BLaER1 (cell line): ENCODE measurements around the gene BMPR1A.
A peak's percentile ranks its signal among the peaks of the same experiment; 100 is the strongest.

ENCODE experiments used
- H3K27ac ChIP-seq: shearing (Covaris generic); formaldehyde crosslinking; 2 replicates; pipeline ENCODE4 v1.8.1; 2022
- H3K27me3 ChIP-seq: shearing (Covaris generic); formaldehyde crosslinking; 2 replicates; pipeline ENCODE4 v1.8.1; 2022
- H3K36me3 ChIP-seq: shearing (Covaris generic); formaldehyde crosslinking; 2 replicates; pipeline ENCODE4 v1.8.1; 2022
- H3K4me1 ChIP-seq: shearing (Covaris generic); formaldehyde crosslinking; 2 replicates; pipeline ENCODE4 v1.8.1; 2022
- H3K4me2 ChIP-seq: shearing (Covaris generic); formaldehyde crosslinking; 2 replicates; pipeline ENCODE4 v1.8.1; 2022
- H3K4me3 ChIP-seq: shearing (Covaris generic); formaldehyde crosslinking; 2 replicates; pipeline ENCODE4 v1.8.1; 2022
- H3K9ac ChIP-seq: shearing (Covaris generic); formaldehyde crosslinking; 2 replicates; pipeline ENCODE4 v1.8.1; 2022
- H3K9me3 ChIP-seq: shearing (Covaris generic); formaldehyde crosslinking; 2 replicates; pipeline ENCODE4 v1.8.1; 2022
- H4K20me1 ChIP-seq: shearing (Covaris generic); formaldehyde crosslinking; 2 replicates; pipeline ENCODE4 v1.8.1; 2022
- Cebpa-rat ChIP-seq: shearing (Covaris generic); IDR thresholded peaks from 2 replicates; pipeline ENCODE4 v1.8.1; 2022

The BMPR1A gene

GRCh38 chr10:86962981-86963310 is 206.5 kb downstream of the BMPR1A start:
- Histone ChIP-seq H3K9ac (no peak overlapping the region), H3K4me2 (no peak overlapping the region), H3K9me3 (no peaks in the 10 kb centered on the region), H3K27ac (no peak overlapping the region), H4K20me1 (no peaks in the 10 kb centered on the region), H3K36me3 (no peaks in the 10 kb centered on the region), H3K27me3 (peaks cover 6% of the 10 kb centered on the region), H3K4me3 (no peak overlapping the region), H3K4me1 (peaks cover 27% of the 10 kb centered on the region)
- TF ChIP-seq Cebpa-rat = no peak

GRCh38 chr10:86963341-86963919 is 207.0 kb downstream of the BMPR1A start:
- no peak overlapping the region for H3K27ac ChIP-seq
- H3K36me3 ChIP-seq = no peaks in the 10 kb centered on the region
- H4K20me1 ChIP-seq = no peaks in the 10 kb centered on the region
- H3K27me3 ChIP-seq = peaks cover 10% of the 10 kb centered on the region
- H3K9ac ChIP-seq = no peak overlapping the region
- H3K9me3 ChIP-seq = no peaks in the 10 kb centered on the region
- no peak for TF ChIP-seq Cebpa-rat
- no peak overlapping the region for H3K4me3 ChIP-seq
- H3K4me1 ChIP-seq = peaks cover 25% of the 10 kb centered on the region
- no peak overlapping the region for H3K4me2 ChIP-seq

GRCh38 chr10:86964061-86964846 is 207.8 kb downstream of the BMPR1A start:
- peaks cover 25% of the 10 kb centered on the region for H3K4me1 ChIP-seq
- H3K4me3 ChIP-seq = no peak overlapping the region
- no peak overlapping the region for H3K9ac ChIP-seq
- peak overlapping the region; percentile 43 for H3K4me2 ChIP-seq
- no peak for TF ChIP-seq Cebpa-rat
- no peak overlapping the region for H3K27ac ChIP-seq
- no peaks in the 10 kb centered on the region for H3K36me3 ChIP-seq
- no peaks in the 10 kb centered on the region for H3K9me3 ChIP-seq
- no peaks in the 10 kb centered on the region for H4K20me1 ChIP-seq
- peaks cover 19% of the 10 kb centered on the region for H3K27me3 ChIP-seq

GRCh38 chr10:86964847-86965190 is 208.4 kb downstream of the BMPR1A start:
- H3K4me3 ChIP-seq = no peak overlapping the region
- no peaks in the 10 kb centered on the region for H3K36me3 ChIP-seq
- no peak overlapping the region for H3K9ac ChIP-seq
- no peaks in the 10 kb centered on the region for H4K20me1 ChIP-seq
- no peak overlapping the region for H3K27ac ChIP-seq
- TF ChIP-seq Cebpa-rat = no peak
- no peaks in the 10 kb centered on the region for H3K9me3 ChIP-seq
- peaks cover 24% of the 10 kb centered on the region for H3K27me3 ChIP-seq
- peaks cover 25% of the 10 kb centered on the region for H3K4me1 ChIP-seq
- H3K4me2 ChIP-seq = peak overlapping the region; percentile 43

GRCh38 chr10:86965986-86966654 is 209.7 kb downstream of the BMPR1A start:
- Histone ChIP-seq H3K4me1 (peaks cover 36% of the 10 kb centered on the region), H4K20me1 (no peaks in the 10 kb centered on the region), H3K27ac (no peak overlapping the region), H3K4me3 (no peak overlapping the region), H3K36me3 (no peaks in the 10 kb centered on the region), H3K9me3 (no peaks in the 10 kb centered on the region), H3K4me2 (peak overlapping the region; percentile 47), H3K9ac (no peak overlapping the region), H3K27me3 (peaks cover 37% of the 10 kb centered on the region)
- TF ChIP-seq Cebpa-rat = no peak

- Histone ChIP-seq H3K4me3 (no peak overlapping the region), H3K9me3 (peaks cover 4% of the 10 kb centered on the region; the same call in 1 of the 2 replicates), H3K9ac (no peak overlapping the region), H4K20me1 (no peaks in the 10 kb centered on the region), H3K27me3 (peaks cover 45% of the 10 kb centered on the region), H3K36me3 (no peaks in the 10 kb centered on the region), H3K4me1 (peaks cover 47% of the 10 kb centered on the region), H3K27ac (no peak overlapping the region), H3K4me2 (no peak overlapping the region)
- no peak for TF ChIP-seq Cebpa-rat
Measured at GRCh38 chr10:86967481-86967941, 211.1 kb downstream of the BMPR1A start.

GRCh38 chr10:86968271-86968993 is 212.0 kb downstream of the BMPR1A start, which contains the start of gene ADIRF:
ADIRF (plus strand) TSS chr10:86968482; CDS start chr10:86968545, 63 bp downstream.
- H3K4me3 ChIP-seq = no peak within 1 kb of the TSS
- no peak within 1 kb of the TSS for H3K4me2 ChIP-seq
- H3K27me3 ChIP-seq = peaks cover 45% of the 10 kb centered on the region
- H3K9me3 ChIP-seq = peaks cover 4% of the 10 kb centered on the region; the same call in 1 of the 2 replicates
- H3K4me1 ChIP-seq = peaks cover 47% of the 10 kb centered on the region
- no peak within 1 kb of the TSS for H3K27ac ChIP-seq
- no peaks in the 10 kb centered on the region for H4K20me1 ChIP-seq
- H3K9ac ChIP-seq = no peak within 1 kb of the TSS
- no peaks in the 10 kb centered on the region for H3K36me3 ChIP-seq
- TF ChIP-seq Cebpa-rat = no peak

GRCh38 chr10:86968994-86969355 is 212.6 kb downstream of the BMPR1A start:
- Histone ChIP-seq H3K27me3 (peaks cover 45% of the 10 kb centered on the region), H3K9me3 (peaks cover 4% of the 10 kb centered on the region; the same call in 1 of the 2 replicates), H3K9ac (no peak overlapping the region), H3K36me3 (no peaks in the 10 kb centered on the region), H4K20me1 (no peaks in the 10 kb centered on the region), H3K4me2 (no peak overlapping the region), H3K27ac (no peak overlapping the region), H3K4me3 (no peak overlapping the region), H3K4me1 (peaks cover 43% of the 10 kb centered on the region)
- no peak for TF ChIP-seq Cebpa-rat

GRCh38 chr10:86969421-86970041 is 213.1 kb downstream of the BMPR1A start:
- H3K4me2 ChIP-seq = no peak overlapping the region
- H3K9ac ChIP-seq = no peak overlapping the region

More at GRCh38 chr10:86969421-86970041, 213.1 kb downstream of the BMPR1A start:
- Histone ChIP-seq H3K9me3 (peaks cover 4% of the 10 kb centered on the region; the same call in 1 of the 2 replicates), H3K4me3 (no peak overlapping the region), H4K20me1 (no peaks in the 10 kb centered on the region), H3K27ac (no peak overlapping the region), H3K36me3 (no peaks in the 10 kb centered on the region), H3K27me3 (peaks cover 45% of the 10 kb centered on the region), H3K4me1 (peaks cover 38% of the 10 kb centered on the region)
- no peak for TF ChIP-seq Cebpa-rat
